Brain microvascular endothelial cell (primary cell): ENCODE data around the gene ADAM10.

ENCODE experiments used
- DNase-seq: peaks from one replicate; pipeline ENCODE4 v3.0.0-alpha.2; 2020
- H3K27ac ChIP-seq: fragments of 250-450 bp; sonication (Bioruptor Pico); 2 replicates; pipeline ENCODE4 v1.5.1; 2020; ENCODE audit warnings: mild to moderate bottlenecking, moderate library complexity
- H3K27me3 ChIP-seq: fragments of 250-450 bp; sonication (Bioruptor Pico); replicated peaks from 2 replicates; pipeline ENCODE4 v1.5.1; 2020; ENCODE audit warnings: mild to moderate bottlenecking
- H3K36me3 ChIP-seq: fragments of 250-450 bp; sonication (Bioruptor Pico); replicated peaks from 2 replicates; pipeline ENCODE4 v1.5.1; 2020; ENCODE audit warnings: mild to moderate bottlenecking
- H3K4me3 ChIP-seq: 2 replicates; pipeline ENCODE4 v1.5.1; 2011; ENCODE audit warnings: low read depth, mild to moderate bottlenecking, control low read depth, low read length, moderate library complexity
- in situ Hi-C: cut with HindIII; loops from 2 replicates; pipeline ENCODE4 v1.10.0; 2017; ENCODE audit warnings: low sequenced_read_pairs, low pct_ligation_motif_present
- TF ChIP-seq, protein P1 (sequence below): IDR thresholded peaks from 2 replicates; pipeline ENCODE4 v1.5.1; 2011; ENCODE audit warnings: low read depth, mild to moderate bottlenecking, moderate library complexity, low read length, control low read depth, inconsistent platforms; ENCODE audit errors: missing control alignments

Gene ADAM10

DNA sequence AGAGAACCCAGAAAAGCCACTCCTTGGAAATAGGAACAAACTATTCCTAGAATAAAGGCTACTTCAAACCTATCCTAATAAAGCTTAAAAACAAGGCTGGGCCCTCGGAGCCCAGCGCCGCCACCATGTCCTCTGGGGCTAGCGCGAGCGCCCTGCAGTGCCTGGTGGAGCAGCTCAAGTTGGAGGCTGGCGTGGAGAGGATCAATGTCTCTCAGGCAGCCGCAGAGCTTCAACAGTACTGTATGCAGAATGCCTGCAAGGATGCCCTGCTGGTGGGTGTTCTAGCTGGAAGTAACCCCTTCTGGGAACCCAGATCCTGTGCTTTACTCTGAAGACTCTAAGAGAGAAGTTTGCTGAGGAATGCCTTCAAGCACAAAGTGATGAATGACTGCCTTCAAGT is 63.2 kb downstream of the ADAM10 start:
- in situ Hi-C loops: no loop called here
- Histone ChIP-seq H3K4me3 (no peak overlapping the region), H3K27me3 (no peaks in the 10 kb centered on the region), H3K36me3 (no peaks in the 10 kb centered on the region), H3K27ac (no peak overlapping the region)
- DNase-seq: no peak
- TF ChIP-seq, protein P1, sequence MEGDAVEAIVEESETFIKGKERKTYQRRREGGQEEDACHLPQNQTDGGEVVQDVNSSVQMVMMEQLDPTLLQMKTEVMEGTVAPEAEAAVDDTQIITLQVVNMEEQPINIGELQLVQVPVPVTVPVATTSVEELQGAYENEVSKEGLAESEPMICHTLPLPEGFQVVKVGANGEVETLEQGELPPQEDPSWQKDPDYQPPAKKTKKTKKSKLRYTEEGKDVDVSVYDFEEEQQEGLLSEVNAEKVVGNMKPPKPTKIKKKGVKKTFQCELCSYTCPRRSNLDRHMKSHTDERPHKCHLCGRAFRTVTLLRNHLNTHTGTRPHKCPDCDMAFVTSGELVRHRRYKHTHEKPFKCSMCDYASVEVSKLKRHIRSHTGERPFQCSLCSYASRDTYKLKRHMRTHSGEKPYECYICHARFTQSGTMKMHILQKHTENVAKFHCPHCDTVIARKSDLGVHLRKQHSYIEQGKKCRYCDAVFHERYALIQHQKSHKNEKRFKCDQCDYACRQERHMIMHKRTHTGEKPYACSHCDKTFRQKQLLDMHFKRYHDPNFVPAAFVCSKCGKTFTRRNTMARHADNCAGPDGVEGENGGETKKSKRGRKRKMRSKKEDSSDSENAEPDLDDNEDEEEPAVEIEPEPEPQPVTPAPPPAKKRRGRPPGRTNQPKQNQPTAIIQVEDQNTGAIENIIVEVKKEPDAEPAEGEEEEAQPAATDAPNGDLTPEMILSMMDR: no peak

DNA sequence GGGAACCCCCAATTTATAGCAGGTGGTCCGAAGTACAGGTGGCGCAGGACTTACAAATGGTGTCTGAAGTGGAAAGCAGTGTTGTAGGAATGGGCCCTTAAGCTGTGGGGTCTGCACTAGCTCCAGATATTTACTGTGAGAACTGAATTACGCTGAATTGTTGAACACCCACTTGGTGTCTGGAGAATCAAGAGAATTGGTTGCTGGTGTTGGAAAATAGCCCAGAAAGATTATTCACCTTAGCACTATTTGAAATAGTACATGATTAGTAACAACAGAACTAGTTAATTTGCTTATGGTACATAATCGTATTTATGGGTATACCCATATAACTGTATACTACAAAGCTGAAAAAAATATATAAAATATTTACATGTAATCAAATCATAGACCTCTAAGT is 64.8 kb downstream of the ADAM10 start:
- in situ Hi-C loops: no loop called here
- DNase-seq: no peak
- TF ChIP-seq, protein P1: no peak

DNA sequence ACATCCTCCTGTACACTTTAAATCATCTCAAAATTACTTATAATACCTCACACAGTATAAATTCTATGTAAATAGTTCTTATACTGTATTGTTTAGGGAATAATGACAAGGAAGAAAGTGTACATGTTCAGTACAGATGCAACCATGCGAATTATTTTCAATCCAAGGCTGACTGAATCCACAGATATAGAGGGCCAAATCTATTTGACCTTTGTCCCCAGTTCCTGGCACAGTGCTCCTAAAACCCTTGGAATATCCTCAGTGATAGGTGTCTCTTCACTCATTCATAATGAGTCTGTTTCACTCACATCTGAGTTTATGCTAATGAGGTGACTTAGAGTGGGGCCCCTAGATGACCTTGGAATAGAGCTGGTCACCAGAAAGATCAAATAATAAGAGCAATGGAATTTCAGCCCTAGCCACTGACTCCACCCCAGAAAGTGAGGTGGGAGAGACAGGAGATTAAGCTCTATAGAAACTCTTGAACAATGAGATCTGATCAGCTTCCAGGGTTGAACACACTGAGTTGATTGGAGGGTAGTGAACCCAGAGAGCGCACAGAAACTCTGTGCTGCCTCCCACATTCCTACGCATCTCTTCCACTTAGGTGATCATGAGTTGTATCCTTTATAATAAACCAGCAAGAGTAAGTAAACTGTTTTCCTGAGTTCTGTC is 65.3 kb downstream of the ADAM10 start:
- no peak for DNase-seq
- H3K27ac ChIP-seq: no peak overlapping the region
- no peak overlapping the region for H3K4me3 ChIP-seq
- in situ Hi-C loops: no loop called here
- no peaks in the 10 kb centered on the region for H3K27me3 ChIP-seq
- TF ChIP-seq, protein P1: no peak
- peaks cover 2% of the 10 kb centered on the region for H3K36me3 ChIP-seq

More for the DNA sequence above, 64.8 kb downstream of the ADAM10 start:
- Histone ChIP-seq H3K27me3 (no peaks in the 10 kb centered on the region), H3K4me3 (no peak overlapping the region), H3K27ac (no peak overlapping the region), H3K36me3 (no peaks in the 10 kb centered on the region)

DNA sequence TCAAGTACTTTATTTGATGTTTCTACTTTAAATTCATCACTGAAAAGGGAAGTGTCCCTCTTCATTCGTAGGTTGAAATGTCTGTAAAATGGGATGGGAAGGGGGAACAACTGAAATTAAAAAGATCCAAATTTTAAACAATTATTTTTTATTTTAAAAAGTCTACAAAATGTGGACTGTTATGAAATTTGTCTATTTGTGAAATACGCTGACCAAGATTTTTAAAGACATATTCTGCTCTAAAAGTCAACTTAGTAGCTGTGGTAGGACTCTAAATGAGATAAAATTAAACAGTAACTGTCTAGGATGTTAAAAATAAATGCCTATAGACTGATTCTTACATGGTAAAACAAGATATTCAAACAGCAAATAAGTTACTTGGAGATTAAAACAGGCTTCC is 67.3 kb downstream of the ADAM10 start:
- in situ Hi-C loops: no loop called here
- no peak for DNase-seq
- H3K27ac ChIP-seq: no peak overlapping the region
- TF ChIP-seq, protein P1: no peak
- no peak overlapping the region for H3K4me3 ChIP-seq
- H3K27me3 ChIP-seq: no peaks in the 10 kb centered on the region
- peaks cover 2% of the 10 kb centered on the region for H3K36me3 ChIP-seq

DNA sequence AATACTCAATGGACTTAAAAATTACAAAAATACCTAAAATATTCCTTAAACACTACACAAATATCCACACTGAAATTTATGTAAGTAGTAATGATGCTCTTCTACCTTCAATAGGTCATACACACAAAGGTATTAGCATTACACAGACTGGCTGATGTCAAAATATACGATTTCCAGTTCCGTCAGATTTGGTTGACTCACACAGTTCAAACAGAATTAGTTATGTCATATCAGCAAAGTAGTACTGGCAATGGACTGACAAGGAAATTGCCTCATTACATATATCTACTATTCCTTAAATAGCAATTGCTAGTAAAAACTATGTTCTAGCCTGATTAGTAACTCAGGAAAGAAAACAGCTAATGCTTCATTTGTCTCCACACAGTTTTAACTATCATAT is 70.8 kb downstream of the ADAM10 start:
- DNase-seq: peak; percentile 23
- in situ Hi-C loops: no loop called here

More for the DNA sequence above, 70.8 kb downstream of the ADAM10 start:
- H3K4me3 ChIP-seq: no peak overlapping the region
- H3K27ac ChIP-seq: no peak overlapping the region
- H3K27me3 ChIP-seq: no peaks in the 10 kb centered on the region
- H3K36me3 ChIP-seq: peaks cover 2% of the 10 kb centered on the region
- TF ChIP-seq, protein P1: no peak
